ENCODE measurements around the gene UBA7.

The UBA7 gene

GRCh38 chr3:49756036-49756435 is 57.7 kb downstream of the UBA7 start:
- no peaks in the 10 kb centered on the region for H3K36me3 Mint-ChIP-seq
- no peaks in the 10 kb centered on the region for H3K9me3 Mint-ChIP-seq (ENCODE audit: low read depth)
- H3K27me3 Mint-ChIP-seq: no peaks in the 10 kb centered on the region
- H3K4me3 Mint-ChIP-seq: no peak overlapping the region
- no peak overlapping the region for H3K27ac Mint-ChIP-seq
- peaks cover 31% of the 10 kb centered on the region for H3K4me1 Mint-ChIP-seq (ENCODE audit: low read depth)

All from activated naive CD8-positive, alpha-beta T cell (primary cell).